ENCODE results near the gene CLEC18A.

GRCh38 chr16:69934751-69935150, 16.4 kb upstream of the CLEC18A start:
- TF ChIP-seq CTCF (IDR thresholded peaks at IDR 0.05) (no peak), EP300 (IDR thresholded peaks at IDR 0.05) (no peak), POLR2A (IDR thresholded peaks at IDR 0.05) (no peak)

Measured in sigmoid colon (tissue), 4 donors.